Measurements from ENCODE around the gene SLC35E2B.
A peak's percentile ranks its signal among the peaks of the same experiment; 100 is the strongest.
"Not testable (repeated sequence)": the region's sequence is repeated elsewhere in the genome, so short reads cannot be mapped to it uniquely, and the experiment has no call there.

The SLC35E2B gene

DNA sequence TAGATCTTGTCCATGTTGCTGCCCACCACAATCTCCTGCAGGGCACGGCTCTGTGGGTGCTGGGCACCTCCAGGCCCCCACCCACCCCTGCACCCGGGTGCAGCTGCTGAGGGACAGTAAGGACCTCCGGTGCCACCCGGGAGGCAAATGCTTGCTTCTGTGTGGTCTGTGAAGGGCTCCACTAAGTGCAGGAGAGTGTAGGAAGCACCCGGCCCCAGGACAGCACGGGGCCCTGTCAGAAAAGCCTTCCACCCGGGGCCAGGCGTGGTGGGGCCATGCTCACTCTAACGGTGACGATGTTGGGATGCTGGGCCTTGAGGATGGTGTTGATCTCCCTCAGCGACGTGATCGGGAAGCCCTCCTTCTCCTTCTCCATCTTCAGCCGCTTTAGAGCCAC, 55.1 kb downstream of the SLC35E2B start:
- DNase-seq: not testable (repeated sequence)

DNA sequence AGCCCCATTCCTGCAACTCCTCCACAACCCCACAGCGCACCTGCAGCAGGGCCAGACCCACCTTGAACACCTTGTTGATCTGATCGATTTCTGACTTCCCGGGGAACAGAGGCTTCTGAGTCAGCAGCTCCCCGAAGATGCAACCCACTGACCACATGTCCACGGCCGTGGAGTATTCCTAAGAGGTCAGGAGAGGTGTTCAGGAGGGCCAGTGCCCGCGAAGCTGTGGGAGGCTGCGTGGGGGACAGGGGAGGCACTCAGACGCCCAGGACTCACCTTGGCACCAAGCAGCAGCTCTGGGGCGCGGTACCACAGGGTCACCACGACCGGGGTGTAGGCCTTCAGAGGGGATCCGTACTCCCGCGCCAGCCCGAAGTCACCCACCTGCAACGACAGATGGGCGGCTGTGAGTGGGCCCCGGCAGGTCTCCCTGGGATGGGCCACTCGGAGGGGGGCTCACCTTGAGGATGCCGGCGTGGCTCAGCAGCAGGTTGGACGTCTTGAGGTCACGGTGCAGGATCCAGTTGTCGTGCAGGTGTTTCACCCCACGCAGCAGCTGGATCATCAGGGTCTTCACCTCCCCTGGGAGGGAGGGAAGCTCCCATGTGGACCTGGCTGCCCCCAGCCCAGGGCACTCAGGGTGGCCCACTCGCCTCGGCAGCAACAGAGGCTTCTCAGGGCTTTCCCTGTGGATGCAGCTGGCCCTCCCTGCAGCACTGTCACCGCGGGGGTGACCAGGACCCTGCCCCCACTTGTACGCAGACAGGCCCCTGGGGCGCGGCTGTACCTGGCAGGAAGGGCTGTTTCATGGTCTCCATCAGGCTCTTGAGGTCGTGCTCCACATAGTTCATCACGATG, 55.7 kb downstream of the SLC35E2B start:
- DNase-seq: not testable (repeated sequence)

DNA sequence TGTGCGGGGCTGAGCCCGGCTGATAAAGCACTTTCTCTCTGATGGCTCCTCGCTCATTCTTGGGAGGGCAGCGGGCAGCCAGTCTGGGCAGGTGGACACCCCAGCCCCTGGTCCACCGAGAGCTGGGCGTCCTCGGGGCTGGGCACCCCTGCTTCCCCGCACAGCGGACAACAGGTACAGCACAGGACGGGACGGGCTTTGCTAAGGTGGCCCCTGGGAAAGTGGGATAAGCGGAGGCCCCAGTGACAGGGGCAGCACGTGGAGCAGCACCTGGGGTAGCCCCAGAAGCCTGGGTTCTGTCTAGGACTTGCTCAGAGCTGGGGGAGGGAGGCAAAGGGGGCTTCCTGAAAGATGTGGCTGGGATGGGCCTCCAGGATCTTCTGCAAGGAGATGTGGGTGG, 58.0 kb downstream of the SLC35E2B start:
- DNase-seq: not testable (repeated sequence)

GRCh38 chr1:1633409-1633808, 59.2 kb downstream of the SLC35E2B start:
- not testable (repeated sequence) for DNase-seq

- DNase-seq: peak; percentile 16
Observed at GRCh38 chr1:1631782-1632420, 60.7 kb downstream of the SLC35E2B start, which contains the start of gene MMP23B. Gene MMP23B (plus strand): TSS chr1:1632173. CDS start chr1:1632219, 46 bp downstream.

DNA sequence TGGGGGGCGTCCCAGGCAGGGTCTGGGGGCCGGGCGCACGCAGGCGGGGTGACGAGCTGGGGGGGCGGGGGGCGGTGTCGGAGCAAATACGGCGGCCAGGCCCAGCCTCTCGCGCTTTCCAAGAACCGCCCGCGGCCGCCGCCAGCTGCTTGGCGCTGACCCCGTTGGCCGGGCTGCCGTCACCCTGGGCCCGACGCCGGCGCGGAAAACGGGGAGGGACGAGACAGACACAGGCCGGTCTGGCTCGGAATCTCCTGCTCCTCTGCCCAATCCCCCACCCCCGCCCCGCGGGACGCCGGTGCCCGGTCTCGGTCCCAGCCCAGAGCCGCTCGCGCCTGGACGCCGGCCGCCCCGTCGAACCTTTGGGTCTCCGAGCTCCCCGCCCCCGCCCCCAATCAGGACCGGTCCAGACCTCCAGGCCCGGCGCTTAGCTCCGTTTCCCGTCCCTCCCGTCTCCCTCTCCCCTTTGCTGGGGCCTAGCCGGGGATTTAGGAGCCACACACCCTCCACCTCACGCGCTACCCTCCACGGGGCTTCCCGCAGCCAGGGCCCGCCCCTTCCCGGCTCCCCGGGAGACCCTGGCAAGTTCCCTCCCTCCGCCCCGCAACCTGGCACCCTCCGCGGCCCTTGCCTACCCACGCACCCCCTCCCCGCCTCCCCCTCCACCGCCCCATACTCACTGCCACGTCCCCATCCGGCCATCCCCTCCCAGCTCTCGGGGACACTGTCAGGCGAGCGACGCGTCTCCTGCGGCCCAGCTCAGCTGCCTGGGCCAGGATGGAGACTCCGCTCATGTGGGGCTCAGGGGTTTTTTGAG, 61.4 kb downstream of the SLC35E2B start:
- DNase-seq: peak; percentile 37

DNA sequence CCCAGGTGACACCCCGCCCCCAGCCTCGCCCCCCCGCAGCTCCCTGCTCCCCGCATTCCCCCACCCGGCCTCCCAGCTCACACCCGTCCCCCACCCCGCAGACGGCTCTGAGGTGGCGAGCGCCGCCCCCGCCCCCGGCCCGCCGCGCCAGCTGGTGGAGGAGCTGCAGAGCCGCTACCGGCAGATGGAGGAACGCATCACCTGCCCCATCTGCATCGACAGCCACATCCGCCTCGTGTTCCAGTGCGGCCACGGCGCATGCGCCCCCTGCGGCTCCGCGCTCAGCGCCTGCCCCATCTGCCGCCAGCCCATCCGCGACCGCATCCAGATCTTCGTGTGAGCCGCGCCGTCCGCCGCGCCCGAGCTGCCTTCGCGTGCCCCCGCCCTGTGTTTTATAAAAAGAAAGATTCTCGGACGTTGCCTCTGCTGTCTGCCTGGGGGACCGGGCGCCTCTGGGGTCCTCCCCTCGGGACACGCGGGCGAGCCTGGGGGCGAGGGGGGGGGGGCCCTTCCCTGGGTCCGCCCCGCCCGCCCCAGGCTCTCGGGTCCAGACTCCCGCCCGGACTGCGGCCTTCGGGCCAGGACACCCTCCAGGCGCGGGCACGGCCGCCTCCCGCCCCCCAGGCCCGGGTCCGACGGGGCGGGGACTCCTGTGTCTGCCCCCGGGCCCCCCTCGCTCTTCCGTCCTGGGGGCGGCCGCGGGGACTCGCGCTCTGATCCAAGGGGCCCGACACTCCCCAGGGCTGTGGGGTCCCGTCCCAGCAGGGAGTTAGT, 62.2 kb downstream of the SLC35E2B start:
- peak; percentile 89 for DNase-seq

- no peak for DNase-seq
Observed at GRCh38 chr1:1629430-1630190, 63.0 kb downstream of the SLC35E2B start.

GRCh38 chr1:1628754-1629429, 63.7 kb downstream of the SLC35E2B start:
- peak; percentile 17 for DNase-seq

DNA sequence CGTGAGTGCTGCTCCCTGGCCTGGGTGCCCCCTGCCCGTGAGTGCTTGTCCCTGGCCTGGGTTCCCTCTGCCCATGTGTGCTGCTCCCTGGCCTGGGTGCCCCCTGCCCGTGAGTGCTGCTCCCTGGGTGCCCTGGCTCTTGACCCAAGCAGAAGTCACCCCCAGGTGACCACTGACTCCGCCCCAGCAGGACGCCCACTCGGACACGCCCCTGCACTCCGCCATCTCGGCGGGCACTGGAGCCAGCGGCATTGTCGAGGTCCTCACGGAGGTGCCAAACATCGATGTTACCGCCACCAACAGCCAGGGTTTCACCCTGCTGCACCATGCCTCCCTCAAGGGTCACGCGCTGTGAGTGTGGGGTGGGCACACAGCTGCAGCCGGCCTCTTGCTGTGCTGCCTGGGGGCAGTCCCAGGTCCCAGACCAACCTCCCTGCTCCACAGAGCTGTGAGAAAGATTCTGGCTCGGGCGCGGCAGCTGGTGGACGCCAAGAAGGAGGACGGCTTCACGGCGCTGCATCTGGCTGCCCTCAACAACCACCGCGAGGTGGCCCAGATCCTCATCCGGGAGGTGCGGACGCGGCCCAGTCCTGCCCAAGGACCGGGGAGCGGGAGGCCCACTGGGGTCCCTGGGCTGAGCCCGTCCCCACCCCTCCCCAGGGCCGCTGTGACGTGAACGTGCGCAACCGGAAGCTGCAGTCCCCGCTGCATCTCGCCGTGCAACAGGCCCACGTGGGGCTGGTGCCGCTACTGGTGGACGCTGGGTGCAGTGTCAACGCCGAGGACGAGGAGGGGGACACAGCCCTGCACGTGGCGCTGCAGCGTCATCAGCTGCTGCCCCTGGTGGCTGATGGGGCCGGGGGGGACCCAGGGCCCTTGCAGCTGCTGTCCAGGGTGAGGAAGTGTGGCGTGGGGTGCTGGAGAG, 64.5 kb downstream of the SLC35E2B start:
- DNase-seq: peak; percentile 11

- DNase-seq: no peak
Observed at GRCh38 chr1:1627261-1627828, 65.2 kb downstream of the SLC35E2B start.

DNA sequence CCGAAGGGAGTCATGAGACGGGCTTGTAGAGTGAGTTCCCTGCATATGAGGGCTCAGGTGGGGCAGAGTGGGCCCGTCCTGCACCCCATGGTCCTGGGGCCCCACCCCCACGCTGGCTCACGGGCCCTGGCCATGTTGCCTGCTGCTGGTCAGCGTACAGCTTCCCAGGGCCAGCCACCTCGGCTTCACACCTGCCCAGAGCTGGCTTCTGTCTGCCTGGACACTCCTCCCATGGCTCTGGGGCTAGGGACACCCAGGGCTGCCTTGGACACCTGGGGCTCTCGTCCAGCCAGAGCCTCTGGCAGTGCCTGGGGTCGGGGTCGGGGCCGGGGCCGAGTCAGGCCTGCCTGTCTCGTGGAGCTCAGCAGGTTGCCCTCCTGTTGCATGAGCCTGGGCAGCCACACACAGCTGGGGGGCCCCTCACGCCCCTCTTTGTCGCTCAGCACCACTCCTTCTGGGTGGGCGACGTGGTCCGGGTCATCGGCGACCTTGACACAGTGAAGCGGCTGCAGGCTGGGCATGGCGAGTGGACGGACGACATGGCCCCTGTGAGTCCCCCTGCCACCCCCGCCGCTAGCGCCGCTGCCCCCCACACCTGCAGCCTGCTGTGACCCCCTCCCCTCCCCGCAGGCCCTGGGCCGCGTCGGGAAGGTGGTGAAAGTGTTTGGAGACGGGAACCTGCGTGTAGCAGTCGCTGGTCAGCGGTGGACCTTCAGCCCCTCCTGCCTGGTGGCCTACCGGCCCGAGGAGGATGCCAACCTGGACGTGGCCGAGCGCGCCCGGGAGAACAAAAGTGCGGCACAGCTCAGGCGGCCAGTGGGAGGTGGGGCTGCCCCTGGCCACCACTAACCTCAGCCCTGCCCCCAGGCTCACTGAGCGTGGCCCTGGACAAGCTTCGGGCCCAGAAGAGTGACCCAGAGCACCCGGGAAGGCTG, 66.1 kb downstream of the SLC35E2B start:
- no peak for DNase-seq

GRCh38 chr1:1625824-1626206, 66.8 kb downstream of the SLC35E2B start:
- no peak for DNase-seq

DNA sequence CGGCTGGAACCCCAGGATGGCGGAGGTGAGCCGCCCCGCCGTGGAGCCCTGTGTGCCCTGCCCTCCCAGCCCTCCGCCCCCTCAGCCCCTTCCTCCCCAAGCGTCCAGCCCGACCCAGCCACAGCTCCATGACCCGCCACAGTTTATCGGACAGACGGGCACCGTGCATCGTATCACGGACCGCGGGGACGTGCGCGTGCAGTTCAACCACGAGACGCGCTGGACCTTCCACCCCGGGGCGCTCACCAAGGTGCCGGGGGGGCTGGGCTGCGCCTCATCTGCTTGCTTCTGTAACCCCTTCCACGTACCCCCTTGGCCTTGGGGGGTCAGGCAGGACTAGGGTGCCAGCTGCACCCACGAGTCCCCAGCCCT, 67.2 kb downstream of the SLC35E2B start:
- DNase-seq: no peak

DNA sequence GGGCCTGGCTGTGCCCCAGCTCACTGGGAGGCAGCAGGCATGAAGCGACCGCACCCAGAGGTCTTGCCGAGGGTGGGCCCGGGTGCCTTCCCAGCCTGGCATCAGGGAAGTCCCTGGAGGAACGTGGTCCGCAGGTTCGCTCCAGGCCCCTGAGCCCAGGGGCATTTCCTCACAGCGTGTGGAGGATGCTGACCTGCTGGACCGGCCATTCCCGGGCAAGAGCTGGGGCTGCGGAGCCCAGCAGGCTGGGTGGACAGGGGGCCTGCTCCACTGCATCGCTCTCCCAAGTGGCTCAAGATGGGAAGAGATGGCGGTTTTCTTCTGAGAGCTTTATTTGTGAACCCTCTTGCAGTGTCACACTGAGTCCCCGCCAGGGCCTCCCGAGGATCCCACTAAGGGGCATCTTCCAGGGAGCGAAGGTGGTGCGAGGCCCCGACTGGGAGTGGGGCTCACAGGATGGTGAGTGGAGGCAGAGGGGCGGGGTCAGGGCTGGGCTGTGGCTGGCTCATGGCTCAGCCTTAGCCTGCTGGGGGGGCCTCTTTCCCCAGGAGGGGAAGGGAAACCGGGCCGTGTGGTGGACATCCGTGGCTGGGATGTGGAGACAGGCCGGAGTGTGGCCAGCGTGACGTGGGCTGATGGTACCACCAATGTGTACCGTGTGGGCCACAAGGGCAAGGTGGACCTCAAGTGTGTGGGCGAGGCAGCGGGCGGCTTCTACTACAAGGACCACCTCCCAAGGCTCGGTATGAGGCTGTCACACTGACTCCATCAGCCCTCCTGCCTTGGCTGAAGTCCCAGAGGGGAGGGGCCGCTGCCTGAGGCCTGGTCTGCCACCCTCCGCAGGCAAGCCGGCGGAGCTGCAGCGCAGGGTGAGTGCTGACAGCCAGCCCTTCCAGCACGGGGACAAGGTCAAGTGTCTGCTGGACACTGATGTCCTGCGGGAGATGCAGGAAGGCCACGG, 67.9 kb downstream of the SLC35E2B start:
- DNase-seq: no peak

- no peak for DNase-seq
Observed at GRCh38 chr1:1623631-1624442, 68.8 kb downstream of the SLC35E2B start.

Data from retina (tissue), 1 donor.